Right lobe of liver (tissue), 6 donors: ENCODE measurements around the gene MRPL19. TPM values are rescaled to one million over a fixed set of nuclear protein-coding genes. Genes with fewer than 3 reads are reported as not detected.

Experiments used
- ATAC-seq, 4 donors: fragments of 200-7000 bp; cut with Tn5 transposase; one replicate each; pipeline ENCODE4 v1.9.1; 2020; ENCODE audit warnings: mild to moderate bottlenecking in 4 of 4, moderate library complexity in 4 of 4
- DNase-seq, 3 donors: peaks; one replicate each; pipeline ENCODE4 v3.0.0-alpha.2; 2020
- H3K27ac ChIP-seq, 3 donors: fragments of 200-600 bp; one replicate each; pipeline ENCODE4 v1.8.0; 2022
- H3K27me3 ChIP-seq, 2 donors: fragments of 200-600 bp; one replicate each; pipeline ENCODE4 v1.8.0; 2022
- H3K36me3 ChIP-seq, 4 donors: fragments of 200-600 bp; sonication (generic) in 1 of 4; one replicate each; pipeline versions ENCODE4 v1.5.1 to v1.8.0; 2017 to 2022; ENCODE audit warnings: control low read depth in 1 of 4
- H3K4me1 ChIP-seq, 4 donors: fragments of 200-600 bp; sonication (generic) in 1 of 4; one replicate each; pipeline versions ENCODE4 v1.5.1 to v1.8.0; 2017 to 2022; ENCODE audit warnings: control low read depth in 1 of 4
- H3K4me3 ChIP-seq, 3 donors: fragments of 200-600 bp; one replicate each; pipeline ENCODE4 v1.8.0; 2022
- H3K9me3 ChIP-seq, 4 donors: fragments of 200-600 bp; sonication (generic) in 1 of 4; one replicate each; pipeline versions ENCODE4 v1.5.1 to v1.8.0; 2017 to 2022; ENCODE audit warnings: control low read depth in 1 of 4
- POLR2A ChIP-seq: fragments of 450-650 bp; IDR thresholded peaks from one replicate; pipeline ENCODE4 v1.6.1; 2017; ENCODE audit warnings: antibody characterized with exemption, mild to moderate bottlenecking
- WGBS: methylation state at CpG from one replicate; pipeline ENCODE4 v1.1.6; 2018; ENCODE audit warnings: low coverage, low lambda C conversion rate; ENCODE audit not compliant: insufficient coverage; ENCODE audit errors: missing lambda C conversion rate; 5-methylcytosine and 5-hydroxymethylcytosine counted together
- intact Hi-C, 2 donors: fragments of 100-400 bp; cut with DNase I; formaldehyde crosslinking; loops; one replicate each; pipeline versions ENCODE4 v1.11.2 to v1.14.1; 2022
- total RNA-seq, 6 experiments: library from RNA; depleted of rRNA in 2 of 6; stranded (reverse); fragments of >200 nt in 2 of 6; fragmentation: NEBNext Ultra II Directional in 3 of 6; extraction: Animal tissue kit (Norgen Biotek cat#: 25700) in 3 of 6; gene quantifications; one replicate each; pipeline versions ENCODE4 v1.1.0 to v1.2.4, GENCODE V29; 2016 to 2023
- TF ChIP-seq, protein P1 (sequence below), 4 donors: fragments of 200-600 bp in 3 of 4; fragments of 450-650 bp in 1 of 4; IDR thresholded peaks; one replicate each; pipeline versions ENCODE4 v1.5.1 to v1.8.0; 2016 to 2022; ENCODE audit warnings: antibody characterized with exemption in 4 of 4, mild to moderate bottlenecking in 2 of 4
- donor health status: DM: no; HTN: yes; CAD: no.
- donor health status: DM: no; HTN: no; CAD: no.
- donor health status: DM: no; HTN: no; CAD: no.
- donor health status: DM: no; HTN: yes; CAD: no.
- donor health status: DM: no; HTN: yes; CAD: no.

The MRPL19 gene
- total RNA-seq, 6 experiments from 2014 or later: 41.4 to 50.2 (median 44.0) TPM

GRCh38 chr2:75705921-75706320 lies 59.3 kb downstream of the MRPL19 start:
- 50% methylated on average over 1 of the region's 1 CpG for WGBS
- Histone ChIP-seq H3K9me3 (no peaks in the 10 kb centered on the region), H3K36me3 (peaks cover 0 to 48% (median 21%) of the 10 kb centered on the region in 4 donors), H3K4me1 (peaks cover 0 to 12% (median 2%) of the 10 kb centered on the region in 4 donors), H3K4me3 (no peak overlapping the region), H3K27ac (no peak overlapping the region), H3K27me3 (no peaks in the 10 kb centered on the region)
- intact Hi-C loops: no loop called here
- TF ChIP-seq, protein P1, sequence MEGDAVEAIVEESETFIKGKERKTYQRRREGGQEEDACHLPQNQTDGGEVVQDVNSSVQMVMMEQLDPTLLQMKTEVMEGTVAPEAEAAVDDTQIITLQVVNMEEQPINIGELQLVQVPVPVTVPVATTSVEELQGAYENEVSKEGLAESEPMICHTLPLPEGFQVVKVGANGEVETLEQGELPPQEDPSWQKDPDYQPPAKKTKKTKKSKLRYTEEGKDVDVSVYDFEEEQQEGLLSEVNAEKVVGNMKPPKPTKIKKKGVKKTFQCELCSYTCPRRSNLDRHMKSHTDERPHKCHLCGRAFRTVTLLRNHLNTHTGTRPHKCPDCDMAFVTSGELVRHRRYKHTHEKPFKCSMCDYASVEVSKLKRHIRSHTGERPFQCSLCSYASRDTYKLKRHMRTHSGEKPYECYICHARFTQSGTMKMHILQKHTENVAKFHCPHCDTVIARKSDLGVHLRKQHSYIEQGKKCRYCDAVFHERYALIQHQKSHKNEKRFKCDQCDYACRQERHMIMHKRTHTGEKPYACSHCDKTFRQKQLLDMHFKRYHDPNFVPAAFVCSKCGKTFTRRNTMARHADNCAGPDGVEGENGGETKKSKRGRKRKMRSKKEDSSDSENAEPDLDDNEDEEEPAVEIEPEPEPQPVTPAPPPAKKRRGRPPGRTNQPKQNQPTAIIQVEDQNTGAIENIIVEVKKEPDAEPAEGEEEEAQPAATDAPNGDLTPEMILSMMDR (IDR thresholded peaks at IDR 0.05): no peak
- no peak for TF ChIP-seq POLR2A
- DNase-seq: no peak
- no peak for ATAC-seq

- Histone ChIP-seq H3K4me1 (peaks cover 0 to 12% (median 2%) of the 10 kb centered on the region in 4 donors), H3K4me3 (no peak overlapping the region), H3K27ac (no peak overlapping the region), H3K9me3 (no peaks in the 10 kb centered on the region), H3K27me3 (no peaks in the 10 kb centered on the region), H3K36me3 (peaks cover 0 to 31% (median 12%) of the 10 kb centered on the region in 4 donors)
- ATAC-seq (no peak), DNase-seq (no peak)
- intact Hi-C loops: no loop called here
- 55% methylated on average over 3 of the region's 3 CpGs for WGBS
- TF ChIP-seq, protein P1 (IDR thresholded peaks at IDR 0.05): no peak
- TF ChIP-seq POLR2A: no peak
Measured at GRCh38 chr2:75707901-75708300, 61.3 kb downstream of the MRPL19 start.

DNA sequence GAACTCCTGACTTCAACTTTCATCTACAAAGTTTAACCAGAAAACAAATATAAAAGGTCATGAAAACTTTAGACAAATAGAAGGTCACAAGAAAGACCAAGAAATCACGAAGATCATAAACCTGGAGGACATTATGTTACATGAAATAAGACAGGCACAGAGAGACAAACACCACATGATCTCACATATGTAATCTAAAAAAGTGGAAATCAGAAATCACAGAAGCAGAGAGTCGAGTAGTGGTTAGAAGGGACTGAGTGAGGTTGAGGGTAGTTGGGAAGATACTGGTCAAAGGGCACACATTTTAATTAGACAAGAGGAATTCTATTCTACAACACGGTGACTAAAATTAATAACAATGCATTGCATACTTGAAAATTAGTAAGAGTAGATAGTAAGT lies 62.7 kb downstream of the MRPL19 start:
- Histone ChIP-seq H3K27ac (peak overlapping the region; percentile 7 to 89 (median 87)), H3K4me3 (peak overlapping the region; percentile 68 to 75 (median 72)), H3K9me3 (no peaks in the 10 kb centered on the region), H3K4me1 (peaks cover 0 to 12% (median 2%) of the 10 kb centered on the region in 4 donors), H3K36me3 (peaks cover 0 to 17% (median 6%) of the 10 kb centered on the region in 4 donors), H3K27me3 (no peaks in the 10 kb centered on the region)
- intact Hi-C loops: no loop called here
- ATAC-seq: peak in 3 of 4 donors; percentile 6 to 16 (median 12)
- DNase-seq: no peak
- no peak for TF ChIP-seq POLR2A
- TF ChIP-seq, protein P1 (IDR thresholded peaks at IDR 0.05): no peak
- 10% methylated on average over 3 of the region's 3 CpGs for WGBS

DNA sequence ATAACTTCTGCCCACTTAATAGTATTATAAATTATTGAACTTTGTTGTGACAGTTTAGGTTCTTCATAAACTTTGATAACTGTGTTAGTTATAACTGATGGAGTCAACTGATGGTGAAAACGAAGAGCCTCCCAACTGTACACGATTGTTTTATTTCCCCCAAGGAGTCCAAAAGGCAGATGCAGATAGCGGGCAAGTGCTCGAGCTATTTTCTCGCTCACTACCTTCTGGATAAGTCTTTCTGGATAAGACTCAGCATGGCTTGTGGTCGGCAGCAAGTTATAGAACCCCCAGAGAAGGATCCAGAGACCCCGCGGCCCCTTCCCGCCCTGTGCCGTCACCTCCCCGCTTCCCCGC lies 63.6 kb downstream of the MRPL19 start:
- Histone ChIP-seq H3K4me3 (peak overlapping the region; percentile 68 to 75 (median 72)), H3K27me3 (no peaks in the 10 kb centered on the region), H3K9me3 (no peaks in the 10 kb centered on the region), H3K4me1 (peaks cover 0 to 12% (median 2%) of the 10 kb centered on the region in 4 donors), H3K36me3 (peaks cover 0 to 8% (median 3%) of the 10 kb centered on the region in 4 donors), H3K27ac (peak overlapping the region; percentile 87 to 92 (median 89))
- intact Hi-C loops: no loop called here
- ATAC-seq (no peak), DNase-seq (no peak)
- TF ChIP-seq, protein P1 (IDR thresholded peaks at IDR 0.05): no peak
- TF ChIP-seq POLR2A: no peak
- 2% methylated on average over 6 of the region's 12 CpGs for WGBS
